ENCODE data around the gene NPC1.
"Not testable (repeated sequence)": the region's sequence is repeated elsewhere in the genome, so short reads cannot be mapped to it uniquely, and the experiment has no call there.

DNA sequence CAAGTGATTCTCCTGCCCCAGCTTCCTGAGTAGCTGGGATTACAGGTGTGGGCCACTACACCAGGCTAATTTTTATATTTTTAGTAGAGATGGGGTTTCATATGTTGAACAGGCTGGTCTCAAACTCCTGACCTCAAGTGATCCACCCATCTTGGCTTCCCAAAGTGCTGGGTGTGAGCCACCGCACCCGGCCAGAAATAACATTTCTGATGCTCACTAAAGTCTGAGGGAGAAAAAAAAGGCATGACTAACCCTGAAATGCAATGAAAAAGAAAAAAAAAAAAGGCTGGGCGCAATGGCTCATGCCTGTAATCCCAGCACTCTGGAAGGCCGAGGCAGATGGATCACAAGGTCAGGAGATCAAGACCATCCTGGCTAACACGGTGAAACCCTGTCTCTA, 96.7 kb downstream of the NPC1 start:
- TF ChIP-seq, protein P1, sequence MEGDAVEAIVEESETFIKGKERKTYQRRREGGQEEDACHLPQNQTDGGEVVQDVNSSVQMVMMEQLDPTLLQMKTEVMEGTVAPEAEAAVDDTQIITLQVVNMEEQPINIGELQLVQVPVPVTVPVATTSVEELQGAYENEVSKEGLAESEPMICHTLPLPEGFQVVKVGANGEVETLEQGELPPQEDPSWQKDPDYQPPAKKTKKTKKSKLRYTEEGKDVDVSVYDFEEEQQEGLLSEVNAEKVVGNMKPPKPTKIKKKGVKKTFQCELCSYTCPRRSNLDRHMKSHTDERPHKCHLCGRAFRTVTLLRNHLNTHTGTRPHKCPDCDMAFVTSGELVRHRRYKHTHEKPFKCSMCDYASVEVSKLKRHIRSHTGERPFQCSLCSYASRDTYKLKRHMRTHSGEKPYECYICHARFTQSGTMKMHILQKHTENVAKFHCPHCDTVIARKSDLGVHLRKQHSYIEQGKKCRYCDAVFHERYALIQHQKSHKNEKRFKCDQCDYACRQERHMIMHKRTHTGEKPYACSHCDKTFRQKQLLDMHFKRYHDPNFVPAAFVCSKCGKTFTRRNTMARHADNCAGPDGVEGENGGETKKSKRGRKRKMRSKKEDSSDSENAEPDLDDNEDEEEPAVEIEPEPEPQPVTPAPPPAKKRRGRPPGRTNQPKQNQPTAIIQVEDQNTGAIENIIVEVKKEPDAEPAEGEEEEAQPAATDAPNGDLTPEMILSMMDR (IDR thresholded peaks at IDR 0.05) = not testable (repeated sequence)
- TF ChIP-seq EP300 (IDR thresholded peaks at IDR 0.05) = not testable (repeated sequence)

Measured in stomach (tissue), 4 donors.